ENCODE measurements around the gene FNBP1.

FNBP1 gene

GRCh38 chr9:130042885-130043653 is at the start of gene FNBP1:
Gene FNBP1, minus strand, starts transcription at chr9:130043189. Its CDS starts 214 bp downstream, at chr9:130042975.
- DNase-seq, result peak; percentile 91

GRCh38 chr9:130090915-130091314 is 47.9 kb upstream of the FNBP1 start:
- DNase-seq, result no peak

GRCh38 chr9:130089141-130089540 is 46.2 kb upstream of the FNBP1 start:
- DNase-seq, result no peak

- no peak for DNase-seq
Observed at GRCh38 chr9:130088051-130088450, 45.1 kb upstream of the FNBP1 start.

GRCh38 chr9:130084337-130084736 is 41.3 kb upstream of the FNBP1 start:
- DNase-seq, result no peak

GRCh38 chr9:130078547-130078946 is 35.6 kb upstream of the FNBP1 start:
- DNase-seq, result no peak

- DNase-seq, result no peak
Observed at GRCh38 chr9:130073373-130073772, 30.4 kb upstream of the FNBP1 start.

GRCh38 chr9:130072515-130073235 is 29.7 kb upstream of the FNBP1 start:
- no peak for DNase-seq

GRCh38 chr9:130069048-130069447 is 26.1 kb upstream of the FNBP1 start:
- no peak for DNase-seq

- no peak for DNase-seq
Observed at GRCh38 chr9:130064621-130065020, 21.6 kb upstream of the FNBP1 start.

GRCh38 chr9:130062750-130063149 is 19.8 kb upstream of the FNBP1 start:
- DNase-seq, result no peak

- no peak for DNase-seq
Observed at GRCh38 chr9:130060296-130060695, 17.3 kb upstream of the FNBP1 start.

- no peak for DNase-seq
Observed at GRCh38 chr9:130058887-130059286, 15.9 kb upstream of the FNBP1 start.

GRCh38 chr9:130058154-130058553 is 15.2 kb upstream of the FNBP1 start:
- DNase-seq, result no peak

GRCh38 chr9:130054820-130055219 is 11.8 kb upstream of the FNBP1 start:
- no peak for DNase-seq

GRCh38 chr9:130054325-130054786 is 11.4 kb upstream of the FNBP1 start:
- DNase-seq, result no peak

- peak; percentile 92 for DNase-seq
Observed at GRCh38 chr9:130053504-130054324, 10.7 kb upstream of the FNBP1 start, which contains the start of gene GPR107. Gene GPR107, plus strand, starts transcription at chr9:130053906. Its CDS starts 27 bp downstream, at chr9:130053933.

GRCh38 chr9:130053109-130053503 is 10.1 kb upstream of the FNBP1 start:
- DNase-seq, result no peak

GRCh38 chr9:130051855-130052254 is 8.9 kb upstream of the FNBP1 start:
- no peak for DNase-seq

- DNase-seq, result no peak
Observed at GRCh38 chr9:130050462-130050861, 7.5 kb upstream of the FNBP1 start.

GRCh38 chr9:130049431-130050210 is 6.6 kb upstream of the FNBP1 start:
- no peak for DNase-seq

- peak; percentile 28 for DNase-seq
Observed at GRCh38 chr9:130045725-130046450, 2.9 kb upstream of the FNBP1 start.
